Measurements from ENCODE around the gene SPINK5. TPM values are rescaled to one million over a fixed set of nuclear protein-coding genes. Genes with fewer than 3 reads are reported as not detected.
"Not testable (repeated sequence)": the region's sequence is repeated elsewhere in the genome, so short reads cannot be mapped to it uniquely, and the experiment has no call there.

The SPINK5 gene
- total RNA-seq (0.27 TPM), polyA plus RNA-seq (ENCODE audit: insufficient read depth in 1 of 8, insufficient read length in 8 of 8, low replicate concordance in 1 of 8) (under 1 TPM in 7 of 8 donors, not detected in 1; 0.11 to 0.45 (median 0.22) TPM)
- long read RNA-seq, donor 1: 0 reads
- long read RNA-seq, donor 2: 0 reads
- long read RNA-seq, donor 3: 0 reads
- long read RNA-seq, donor 4: 0 reads
- long read RNA-seq, donor 5: 0 reads
- long read RNA-seq, donor 6: 0 reads
- long read RNA-seq, donor 7: 0 reads
- long read RNA-seq, donor 8: 0 reads
- long read RNA-seq, donor 9: 0 reads
- long read RNA-seq, donor 10: 0 reads
- long read RNA-seq, donor 11: 0 reads

GRCh38 chr5:148063861-148064260, at the start of gene SPINK5:
Gene SPINK5, plus strand, starts transcription at chr5:148063980. Its CDS starts 65 bp downstream, at chr5:148064045.
- DNase-seq: no peak
- WGBS (ENCODE audit: insufficient coverage): 85% methylated on average over 4 of the region's 5 CpGs
- H3K4me1 ChIP-seq (ENCODE audit: control insufficient read depth, insufficient read depth, low read length): no peaks in the 10 kb centered on the region
- H3K27me3 ChIP-seq (ENCODE audit: control insufficient read depth, insufficient read depth, low read length): no peaks in the 10 kb centered on the region
- H3K36me3 ChIP-seq (ENCODE audit: control insufficient read depth, insufficient read depth, low read length): no peaks in the 10 kb centered on the region
- H3K27ac ChIP-seq (ENCODE audit: low read length): no peak within 1 kb of the TSS
- H3K4me3 ChIP-seq (ENCODE audit: low read length): no peak within 1 kb of the TSS
- no peaks in the 10 kb centered on the region for H3K9me3 ChIP-seq (replicated peaks; ENCODE audit: control insufficient read depth, low read depth, low read length)

GRCh38 chr5:148014276-148014675, 49.5 kb upstream of the SPINK5 start:
- Histone ChIP-seq H3K4me3 (ENCODE audit: low read length) (no peak overlapping the region), H3K9me3 (replicated peaks; ENCODE audit: control insufficient read depth, low read depth, low read length) (no peaks in the 10 kb centered on the region), H3K27me3 (ENCODE audit: control insufficient read depth, insufficient read depth, low read length) (no peaks in the 10 kb centered on the region), H3K36me3 (ENCODE audit: control insufficient read depth, insufficient read depth, low read length) (no peaks in the 10 kb centered on the region), H3K4me1 (ENCODE audit: control insufficient read depth, insufficient read depth, low read length) (no peaks in the 10 kb centered on the region), H3K27ac (ENCODE audit: low read length) (no peak overlapping the region)
- 100% methylated on average over 1 of the region's 3 CpGs for WGBS (ENCODE audit: insufficient coverage)
- no peak for DNase-seq

GRCh38 chr5:148020257-148020988, 43.4 kb upstream of the SPINK5 start:
- WGBS (ENCODE audit: insufficient coverage): 76% methylated on average over 1 of the region's 3 CpGs
- H3K9me3 ChIP-seq (replicated peaks; ENCODE audit: control insufficient read depth, low read depth, low read length): no peaks in the 10 kb centered on the region
- no peaks in the 10 kb centered on the region for H3K4me1 ChIP-seq (ENCODE audit: control insufficient read depth, insufficient read depth, low read length)
- no peaks in the 10 kb centered on the region for H3K27me3 ChIP-seq (ENCODE audit: control insufficient read depth, insufficient read depth, low read length)
- H3K4me3 ChIP-seq (ENCODE audit: low read length): no peak overlapping the region
- no peak overlapping the region for H3K27ac ChIP-seq (ENCODE audit: low read length)
- DNase-seq: no peak
- H3K36me3 ChIP-seq (ENCODE audit: control insufficient read depth, insufficient read depth, low read length): no peaks in the 10 kb centered on the region

- Histone ChIP-seq H3K9me3 (replicated peaks; ENCODE audit: control insufficient read depth, low read depth, low read length) (no peaks in the 10 kb centered on the region), H3K27me3 (ENCODE audit: control insufficient read depth, insufficient read depth, low read length) (no peaks in the 10 kb centered on the region), H3K36me3 (ENCODE audit: control insufficient read depth, insufficient read depth, low read length) (no peaks in the 10 kb centered on the region), H3K4me3 (ENCODE audit: low read length) (no peak overlapping the region), H3K27ac (ENCODE audit: low read length) (no peak overlapping the region), H3K4me1 (ENCODE audit: control insufficient read depth, insufficient read depth, low read length) (no peaks in the 10 kb centered on the region)
- whole genome bisulfite sequencing (ENCODE audit: insufficient coverage): no CpG with 5 or more reads among the region's 3 CpGs
- DNase-seq: no peak
Observed at GRCh38 chr5:148027505-148027904, 36.3 kb upstream of the SPINK5 start.

- DNase-seq: no peak
- WGBS (ENCODE audit: insufficient coverage): no CpG with 5 or more reads among the region's 4 CpGs
- H3K27me3 ChIP-seq (ENCODE audit: control insufficient read depth, insufficient read depth, low read length): no peaks in the 10 kb centered on the region
- H3K4me1 ChIP-seq (ENCODE audit: control insufficient read depth, insufficient read depth, low read length): no peaks in the 10 kb centered on the region
- no peaks in the 10 kb centered on the region for H3K36me3 ChIP-seq (ENCODE audit: control insufficient read depth, insufficient read depth, low read length)
- no peak overlapping the region for H3K27ac ChIP-seq (ENCODE audit: low read length)
- no peaks in the 10 kb centered on the region for H3K9me3 ChIP-seq (replicated peaks; ENCODE audit: control insufficient read depth, low read depth, low read length)
- no peak overlapping the region for H3K4me3 ChIP-seq (ENCODE audit: low read length)
Observed at GRCh38 chr5:148029131-148029530, 34.6 kb upstream of the SPINK5 start.

- no CpG with 5 or more reads among the region's 1 CpG for WGBS (ENCODE audit: insufficient coverage)
- H3K4me1 ChIP-seq (ENCODE audit: control insufficient read depth, insufficient read depth, low read length): no peaks in the 10 kb centered on the region
Observed at GRCh38 chr5:148033134-148033533, 30.6 kb upstream of the SPINK5 start.

GRCh38 chr5:148035676-148036075, 28.1 kb upstream of the SPINK5 start:
- Histone ChIP-seq H3K27me3 (ENCODE audit: control insufficient read depth, insufficient read depth, low read length) (no peaks in the 10 kb centered on the region), H3K36me3 (ENCODE audit: control insufficient read depth, insufficient read depth, low read length) (no peaks in the 10 kb centered on the region), H3K9me3 (replicated peaks; ENCODE audit: control insufficient read depth, low read depth, low read length) (no peaks in the 10 kb centered on the region), H3K27ac (ENCODE audit: low read length) (no peak overlapping the region), H3K4me1 (ENCODE audit: control insufficient read depth, insufficient read depth, low read length) (no peaks in the 10 kb centered on the region), H3K4me3 (ENCODE audit: low read length) (no peak overlapping the region)
- DNase-seq: no peak

More at GRCh38 chr5:148033134-148033533, 30.6 kb upstream of the SPINK5 start:
- Histone ChIP-seq H3K4me3 (ENCODE audit: low read length) (no peak overlapping the region), H3K9me3 (replicated peaks; ENCODE audit: control insufficient read depth, low read depth, low read length) (no peaks in the 10 kb centered on the region), H3K36me3 (ENCODE audit: control insufficient read depth, insufficient read depth, low read length) (no peaks in the 10 kb centered on the region), H3K27ac (ENCODE audit: low read length) (no peak overlapping the region), H3K27me3 (ENCODE audit: control insufficient read depth, insufficient read depth, low read length) (no peaks in the 10 kb centered on the region)
- no peak for DNase-seq

- no CpG with 5 or more reads among the region's 5 CpGs for WGBS (ENCODE audit: insufficient coverage)
- H3K36me3 ChIP-seq (ENCODE audit: control insufficient read depth, insufficient read depth, low read length): no peaks in the 10 kb centered on the region
- DNase-seq: no peak
Observed at GRCh38 chr5:148042881-148043280, 20.9 kb upstream of the SPINK5 start.

GRCh38 chr5:148043705-148044104, 20.1 kb upstream of the SPINK5 start:
- no peaks in the 10 kb centered on the region for H3K9me3 ChIP-seq (replicated peaks; ENCODE audit: control insufficient read depth, low read depth, low read length)
- no peak overlapping the region for H3K27ac ChIP-seq (ENCODE audit: low read length)
- H3K27me3 ChIP-seq (ENCODE audit: control insufficient read depth, insufficient read depth, low read length): no peaks in the 10 kb centered on the region
- H3K36me3 ChIP-seq (ENCODE audit: control insufficient read depth, insufficient read depth, low read length): no peaks in the 10 kb centered on the region
- DNase-seq: no peak
- H3K4me1 ChIP-seq (ENCODE audit: control insufficient read depth, insufficient read depth, low read length): no peaks in the 10 kb centered on the region
- H3K4me3 ChIP-seq (ENCODE audit: low read length): no peak overlapping the region
- WGBS (ENCODE audit: insufficient coverage): no CpG with 5 or more reads among the region's 2 CpGs

More at GRCh38 chr5:148042881-148043280, 20.9 kb upstream of the SPINK5 start:
- Histone ChIP-seq H3K9me3 (replicated peaks; ENCODE audit: control insufficient read depth, low read depth, low read length) (no peaks in the 10 kb centered on the region), H3K4me1 (ENCODE audit: control insufficient read depth, insufficient read depth, low read length) (no peaks in the 10 kb centered on the region), H3K27ac (ENCODE audit: low read length) (no peak overlapping the region), H3K27me3 (ENCODE audit: control insufficient read depth, insufficient read depth, low read length) (no peaks in the 10 kb centered on the region), H3K4me3 (ENCODE audit: low read length) (no peak overlapping the region)

GRCh38 chr5:148055160-148055559, 8.6 kb upstream of the SPINK5 start:
- H3K27ac ChIP-seq (ENCODE audit: low read length); H3K27me3 ChIP-seq (ENCODE audit: control insufficient read depth, insufficient read depth, low read length); DNase-seq; H3K4me3 ChIP-seq (ENCODE audit: low read length); H3K36me3 ChIP-seq (ENCODE audit: control insufficient read depth, insufficient read depth, low read length); H3K4me1 ChIP-seq (ENCODE audit: control insufficient read depth, insufficient read depth, low read length): not testable (repeated sequence)
- H3K9me3 ChIP-seq (replicated peaks; ENCODE audit: control insufficient read depth, low read depth, low read length): peaks cover 14% of the 10 kb centered on the region
- WGBS (ENCODE audit: insufficient coverage): 60% methylated on average over 2 of the region's 2 CpGs

Data from muscle of leg (tissue), 16 donors.